Adrenal gland (tissue), 5 donors: ENCODE data around the gene UBE3A.
"Not testable (repeated sequence)": the region's sequence is repeated elsewhere in the genome, so short reads cannot be mapped to it uniquely, and the experiment has no call there.

ENCODE experiments used
- CTCF ChIP-seq, 6 experiments: fragments of 450-650 bp in 4 of 6; fragments of 200-600 bp in 2 of 6; sonication (generic) in 1 of 6; IDR thresholded peaks; 1 replicate in 5 of 6; 2 replicates in 1 of 6; pipeline versions ENCODE4 v1.5.1 to v1.8.0; 2016 to 2021; ENCODE audit warnings: antibody characterized with exemption in 6 of 6, mild to moderate bottlenecking in 2 of 6, moderate library complexity in 1 of 6
- POLR2A ChIP-seq, 2 donors: fragments of 450-650 bp; IDR thresholded peaks; one replicate each; pipeline ENCODE4 v1.6.1; 2017; ENCODE audit warnings: antibody characterized with exemption in 2 of 2, mild to moderate bottlenecking in 2 of 2, moderate library complexity in 1 of 2
- donor health status: DM: no; HTN: no; CAD: no.

GRCh38 chr15:25409731-25410130, 29.1 kb downstream of the UBE3A start:
- TF ChIP-seq POLR2A, CTCF (IDR thresholded peaks at IDR 0.05): not testable (repeated sequence)
